A549 (cell line): Measurements from ENCODE around the gene CYP2S1. TPM values are rescaled to one million over a fixed set of nuclear protein-coding genes. Genes with fewer than 3 reads are reported as not detected.
"Not testable (repeated sequence)": the region's sequence is repeated elsewhere in the genome, so short reads cannot be mapped to it uniquely, and the experiment has no call there.

Experiments
- ATAC-seq, 2 experiments: fragments of 200-7000 bp in 1 of 2; fragments of >200 bp in 1 of 2; cut with Nextera tagmentation in 1 of 2; cut with Tn5 transposase in 1 of 2; 3 replicates each; pipeline versions ENCODE4 v1.8.0 to v1.9.1; 2018 to 2020; ENCODE audit warnings: mild to moderate bottlenecking in 1 of 2, moderate library complexity in 1 of 2
- CTCF ChIA-PET: fragments of 300-600 bp; sonication (Branson Sonifier 250); formaldehyde crosslinking; extraction: SDS; loops from one replicate; lab custom pipeline; 2021; ENCODE audit warnings: antibody characterized with exemption, inconsistent platforms; lab: Yijun Ruan, JAX
- POLR2A ChIA-PET: fragments of 350-600 bp; formaldehyde crosslinking; extraction: SDS; loops from one replicate; lab custom pipeline; 2021; ENCODE audit warnings: antibody characterized with exemption, inconsistent platforms; lab: Yijun Ruan, JAX
- DNase-seq, 2 experiments: peaks; one replicate each; pipeline versions ENCODE4 v3.0.0 to v3.0.0-alpha.2; 2011 to 2016; ENCODE audit warnings: low read depth in 1 of 2, low spot score in 1 of 2
- FAIRE-seq: peaks from 2 replicates; lab custom pipeline; 2011; peaks lifted over from hg19 to GRCh38; lab: Jason Lieb, UNC
- H3K27ac ChIP-seq, 2 experiments: fragments of >200 bp; sonication (Bioruptor Twin); formaldehyde crosslinking; 3 replicates each; pipeline ENCODE4 v1.5.1; 2016 to 2017
- H3K4me1 ChIP-seq: fragments of >200 bp; sonication (Bioruptor Twin); formaldehyde crosslinking; 3 replicates; pipeline ENCODE4 v1.6.1; 2016
- H3K4me2 ChIP-seq: fragments of >200 bp; sonication (Bioruptor Twin); formaldehyde crosslinking; 3 replicates; pipeline ENCODE4 v1.6.1; 2016
- H3K4me3 ChIP-seq: fragments of >200 bp; sonication (Bioruptor Twin); formaldehyde crosslinking; 3 replicates; pipeline ENCODE4 v1.5.1; 2016
- H3K9me3 ChIP-seq: fragments of >200 bp; sonication (Bioruptor Twin); formaldehyde crosslinking; 3 replicates; pipeline ENCODE4 v1.6.1; 2016
- CEBPB ChIP-seq, 2 experiments: fragments of >200 bp in 1 of 2; sonication (Bioruptor Twin) in 1 of 2; formaldehyde crosslinking in 1 of 2; IDR thresholded peaks; 2 replicates each; pipeline ENCODE4 v1.6.1; 2012 to 2016
- ESRRA ChIP-seq: fragments of 150-350 bp; IDR thresholded peaks from 2 replicates; pipeline ENCODE4 v1.6.1; 2014; ENCODE audit warnings: mild to moderate bottlenecking, low read length, borderline replicate concordance
- GATA3 ChIP-seq: IDR thresholded peaks from 2 replicates; pipeline ENCODE4 v1.6.1; 2012; ENCODE audit warnings: borderline replicate concordance
- KDM5A ChIP-seq: fragments of 200-600 bp; sonication (generic); IDR thresholded peaks from 2 replicates; pipeline ENCODE4 v1.6.1; 2016; ENCODE audit warnings: antibody characterized with exemption, mild to moderate bottlenecking
- MAZ ChIP-seq: fragments of 150-350 bp; IDR thresholded peaks from 2 replicates; pipeline ENCODE4 v1.6.1; 2014; ENCODE audit warnings: antibody characterized with exemption, low read depth, low read length, borderline replicate concordance
- POLR2A ChIP-seq: IDR thresholded peaks from 2 replicates; pipeline ENCODE4 v1.6.1; 2012; ENCODE audit warnings: mild to moderate bottlenecking, low read length
- RAD21 ChIP-seq, 2 experiments: fragments of >200 bp in 1 of 2; sonication (Bioruptor Twin) in 1 of 2; formaldehyde crosslinking in 1 of 2; IDR thresholded peaks in 1 of 2; conservative IDR thresholded peaks in 1 of 2; 2 replicates in 1 of 2; 3 replicates in 1 of 2; pipeline ENCODE4 v1.6.1; 2012 to 2018; ENCODE audit warnings: inconsistent platforms in 1 of 2
- RFX5 ChIP-seq: fragments of 450-650 bp; IDR thresholded peaks from 2 replicates; pipeline ENCODE4 v1.7.1; 2014; ENCODE audit warnings: antibody characterized with exemption, mild to moderate bottlenecking, moderate library complexity
- SMC3 ChIP-seq: fragments of >200 bp; sonication (Bioruptor Twin); formaldehyde crosslinking; IDR thresholded peaks from 3 replicates; pipeline ENCODE4 v1.6.1; 2018; ENCODE audit warnings: inconsistent platforms
- WGBS: methylation state at CpG from one replicate; pipeline ENCODE4 v1.1.6; 2017; ENCODE audit errors: missing lambda C conversion rate; 5-methylcytosine and 5-hydroxymethylcytosine counted together
- polyA plus RNA-seq, 4 experiments: library from polyadenylated mRNA; depleted of rRNA in 3 of 4; stranded (reverse); fragments of >200 nt; fragmentation: RNase III in 1 of 4; extraction: RNeasy Plus Mini Kit Qiagen cat#74134 plus additional on column Dnase treatment in 1 of 4; gene quantifications; 2 replicates in 3 of 4; 3 replicates in 1 of 4; pipeline ENCODE4 v1.2.3, GENCODE V29; 2011 to 2017
- TF ChIP-seq, protein P1 (sequence below): IDR thresholded peaks from 2 replicates; pipeline ENCODE4 v1.6.1; 2012
- TF ChIP-seq, protein P2 (sequence below): fragments of >200 bp; sonication (Bioruptor Twin); formaldehyde crosslinking; IDR thresholded peaks from 3 replicates; pipeline ENCODE4 v1.5.1; 2016

CYP2S1 gene
- polyA plus RNA-seq, 2 of the 4 experiments (the other 2 are of a cell fraction) = 8.6 to 28.1 TPM

DNA sequence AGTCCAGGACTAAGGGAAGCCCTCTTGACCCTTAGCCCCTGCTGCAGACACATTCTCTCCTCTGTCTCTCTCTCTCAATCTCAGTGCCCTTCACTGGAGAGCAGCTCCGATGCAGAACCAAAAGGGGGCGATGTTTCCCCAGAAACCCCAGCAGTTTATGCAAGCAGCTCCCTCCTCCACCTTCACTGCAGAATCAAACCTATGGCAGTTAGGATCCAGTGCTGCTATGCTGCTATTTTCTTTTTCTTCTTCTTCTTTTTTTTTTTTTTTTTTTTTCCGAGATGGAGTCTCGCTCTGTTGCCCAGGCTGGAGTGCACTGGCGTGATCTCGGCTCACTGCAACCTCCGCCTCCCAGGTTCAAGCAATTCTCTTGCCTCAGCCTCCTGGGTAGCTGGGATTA, 11.3 kb downstream of the CYP2S1 start:
- ChIA-PET CTCF (interaction anchor here (0.6 to 29.8 kb wide), 58 partner anchors 8 to 1065 kb away, joined by 3 to 1023 read pairs (median 5); partner anchors contain the start of genes AXL, CYP2S1, DMAC2 and HNRNPUL1), POLR2A (interaction anchor here (0.5 to 6.8 kb wide), 14 partner anchors 14 to 403 kb away, joined by 3 to 121 read pairs (median 4); partner anchors contain the start of gene HNRNPUL1)
- H3K4me2 ChIP-seq, H3K4me1 ChIP-seq, H3K9me3 ChIP-seq, H3K4me3 ChIP-seq: not testable (repeated sequence)
- DNase-seq (peak; percentile 92 to 94), ATAC-seq (peak; percentile 97 to 98), FAIRE-seq (peak; percentile 100)
- WGBS = 48% methylated on average over 7 of the region's 7 CpGs
- H3K27ac ChIP-seq = peak overlapping the region in 1 of 2 experiments; percentile 33; a peak in 2 of 6 replicates
- TF ChIP-seq, protein P1, sequence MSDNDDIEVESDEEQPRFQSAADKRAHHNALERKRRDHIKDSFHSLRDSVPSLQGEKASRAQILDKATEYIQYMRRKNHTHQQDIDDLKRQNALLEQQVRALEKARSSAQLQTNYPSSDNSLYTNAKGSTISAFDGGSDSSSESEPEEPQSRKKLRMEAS = peak; percentile 66; the same call in 1 of the 2 replicates
- TF ChIP-seq KDM5A = peak; percentile 56; the same call in 1 of the 2 replicates
- peak in 1 of 2 experiments; percentile 81; a peak in 2 of 4 replicates for TF ChIP-seq CEBPB (IDR thresholded peaks at IDR 0.05)
- peak; percentile 63; the same call in 1 of the 2 replicates for TF ChIP-seq RFX5
- peak; percentile 100 for TF ChIP-seq RAD21 (conservative IDR thresholded peaks at IDR 0.05 in 1 of 2, IDR thresholded peaks at IDR 0.05 in 1 of 2)
- TF ChIP-seq ESRRA = peak; percentile 58; the same call in 1 of the 2 replicates
- TF ChIP-seq SMC3 = peak; percentile 99
- TF ChIP-seq, protein P2, sequence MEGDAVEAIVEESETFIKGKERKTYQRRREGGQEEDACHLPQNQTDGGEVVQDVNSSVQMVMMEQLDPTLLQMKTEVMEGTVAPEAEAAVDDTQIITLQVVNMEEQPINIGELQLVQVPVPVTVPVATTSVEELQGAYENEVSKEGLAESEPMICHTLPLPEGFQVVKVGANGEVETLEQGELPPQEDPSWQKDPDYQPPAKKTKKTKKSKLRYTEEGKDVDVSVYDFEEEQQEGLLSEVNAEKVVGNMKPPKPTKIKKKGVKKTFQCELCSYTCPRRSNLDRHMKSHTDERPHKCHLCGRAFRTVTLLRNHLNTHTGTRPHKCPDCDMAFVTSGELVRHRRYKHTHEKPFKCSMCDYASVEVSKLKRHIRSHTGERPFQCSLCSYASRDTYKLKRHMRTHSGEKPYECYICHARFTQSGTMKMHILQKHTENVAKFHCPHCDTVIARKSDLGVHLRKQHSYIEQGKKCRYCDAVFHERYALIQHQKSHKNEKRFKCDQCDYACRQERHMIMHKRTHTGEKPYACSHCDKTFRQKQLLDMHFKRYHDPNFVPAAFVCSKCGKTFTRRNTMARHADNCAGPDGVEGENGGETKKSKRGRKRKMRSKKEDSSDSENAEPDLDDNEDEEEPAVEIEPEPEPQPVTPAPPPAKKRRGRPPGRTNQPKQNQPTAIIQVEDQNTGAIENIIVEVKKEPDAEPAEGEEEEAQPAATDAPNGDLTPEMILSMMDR = peak; percentile 99

DNA sequence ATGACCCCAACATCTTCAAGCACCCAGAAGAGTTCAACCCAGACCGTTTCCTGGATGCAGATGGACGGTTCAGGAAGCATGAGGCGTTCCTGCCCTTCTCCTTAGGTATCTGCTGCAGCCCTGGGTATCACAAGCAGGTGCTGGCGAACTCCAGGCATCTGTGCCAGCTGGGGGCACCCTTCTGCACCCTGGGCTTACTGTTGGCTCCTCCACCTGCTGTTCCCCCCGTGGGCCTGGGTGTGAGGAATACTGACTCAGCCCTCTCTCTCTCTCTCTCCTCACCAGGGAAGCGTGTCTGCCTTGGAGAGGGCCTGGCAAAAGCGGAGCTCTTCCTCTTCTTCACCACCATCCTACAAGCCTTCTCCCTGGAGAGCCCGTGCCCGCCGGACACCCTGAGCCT, 13.0 kb downstream of the CYP2S1 start:
- no peak overlapping the region for H3K4me2 ChIP-seq
- H3K4me1 ChIP-seq = no peaks in the 10 kb centered on the region
- H3K27ac ChIP-seq = peak overlapping the region in 1 of 2 experiments; percentile 18; a peak in 3 of 6 replicates
- TF ChIP-seq RAD21 (conservative IDR thresholded peaks at IDR 0.05 in 1 of 2, IDR thresholded peaks at IDR 0.05 in 1 of 2) = peak; percentile 37 to 57; a peak in 4 of 5 replicates
- TF ChIP-seq SMC3 = peak; percentile 52
- TF ChIP-seq, protein P2 = peak; percentile 26; the same call in 2 of the 3 replicates
- no peak for TF ChIP-seq MAZ
- FAIRE-seq (no peak), DNase-seq (peak in 1 of 2 experiments; percentile 59), ATAC-seq (peak; percentile 28 to 45; a peak in 5 of 6 replicates)
- H3K4me3 ChIP-seq = no peak overlapping the region
- H3K9me3 ChIP-seq = no peaks in the 10 kb centered on the region
- WGBS = 76% methylated on average over 10 of the region's 10 CpGs
- POLR2A ChIA-PET = interaction anchor here (6.8 kb wide), 1 partner anchor 58 kb away, joined by 121 read pairs; the partner anchor contains the start of gene HNRNPUL1
- CTCF ChIA-PET = interaction anchor here (0.6 to 29.8 kb wide), 11 partner anchors 9 to 149 kb away, joined by 3 to 1023 read pairs (median 14); partner anchors contain the start of genes AXL, CYP2S1 and HNRNPUL1

DNA sequence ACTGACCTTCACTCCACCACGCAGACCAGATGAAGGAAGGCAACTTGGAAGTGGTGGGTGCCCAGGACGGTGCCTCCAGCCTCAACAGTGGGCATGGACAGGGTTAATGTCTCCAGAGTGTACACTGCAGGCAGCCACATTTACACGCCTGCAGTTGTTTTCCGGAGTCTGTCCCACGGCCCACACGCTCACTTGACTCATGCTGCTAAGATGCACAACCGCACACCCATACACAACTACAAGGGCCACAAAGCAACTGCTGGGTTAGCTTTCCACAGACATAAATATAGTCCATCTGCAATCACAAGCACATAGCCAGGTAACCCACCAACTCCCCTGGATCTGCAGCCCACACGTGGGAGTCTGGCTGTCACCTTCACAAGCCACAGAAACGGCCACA, 13.4 kb downstream of the CYP2S1 start:
- no peak for DNase-seq
- peak overlapping the region in 1 of 2 experiments; percentile 18; a peak in 2 of 6 replicates for H3K27ac ChIP-seq
- H3K9me3 ChIP-seq = no peaks in the 10 kb centered on the region
- no peak for FAIRE-seq
- no peaks in the 10 kb centered on the region for H3K4me1 ChIP-seq
- H3K4me2 ChIP-seq = no peak overlapping the region
- ChIA-PET POLR2A (interaction anchor here (6.8 kb wide), 1 partner anchor 58 kb away, joined by 121 read pairs; the partner anchor contains the start of gene HNRNPUL1), CTCF (interaction anchor here (0.6 to 29.8 kb wide), 11 partner anchors 10 to 149 kb away, joined by 3 to 1023 read pairs (median 14); partner anchors contain the start of genes AXL, CYP2S1 and HNRNPUL1)
- no peak overlapping the region for H3K4me3 ChIP-seq
- TF ChIP-seq POLR2A = peak; percentile 20; the same call in 1 of the 2 replicates
- no peak for TF ChIP-seq GATA3
- WGBS = 85% methylated on average over 9 of the region's 9 CpGs
- ATAC-seq = 0 out of 6 replicates have a peak, but pooled peaks of 1 of the 2 experiments have one; percentile 3
